ENCODE measurements around the gene EDN2. TPM values are rescaled to one million over a fixed set of nuclear protein-coding genes. Genes with fewer than 3 reads are reported as not detected.

EDN2 gene
- total RNA-seq, 1 donor from 2014 or later = 0.47 TPM

GRCh38 chr1:41442697-41443251 is 41.7 kb downstream of the EDN2 start:
- intact Hi-C loops (cut with micrococcal nuclease) = no loop called here
- DNase-seq = no peak
- peaks cover 16% of the 10 kb centered on the region for H3K9me3 ChIP-seq (replicated peaks)
- H3K27ac ChIP-seq (replicated peaks) = no peak overlapping the region
- H3K27me3 ChIP-seq (ENCODE audit: low read depth) = no peaks in the 10 kb centered on the region
- H3K4me1 ChIP-seq = peaks cover 21% of the 10 kb centered on the region
- TF ChIP-seq, protein P1, sequence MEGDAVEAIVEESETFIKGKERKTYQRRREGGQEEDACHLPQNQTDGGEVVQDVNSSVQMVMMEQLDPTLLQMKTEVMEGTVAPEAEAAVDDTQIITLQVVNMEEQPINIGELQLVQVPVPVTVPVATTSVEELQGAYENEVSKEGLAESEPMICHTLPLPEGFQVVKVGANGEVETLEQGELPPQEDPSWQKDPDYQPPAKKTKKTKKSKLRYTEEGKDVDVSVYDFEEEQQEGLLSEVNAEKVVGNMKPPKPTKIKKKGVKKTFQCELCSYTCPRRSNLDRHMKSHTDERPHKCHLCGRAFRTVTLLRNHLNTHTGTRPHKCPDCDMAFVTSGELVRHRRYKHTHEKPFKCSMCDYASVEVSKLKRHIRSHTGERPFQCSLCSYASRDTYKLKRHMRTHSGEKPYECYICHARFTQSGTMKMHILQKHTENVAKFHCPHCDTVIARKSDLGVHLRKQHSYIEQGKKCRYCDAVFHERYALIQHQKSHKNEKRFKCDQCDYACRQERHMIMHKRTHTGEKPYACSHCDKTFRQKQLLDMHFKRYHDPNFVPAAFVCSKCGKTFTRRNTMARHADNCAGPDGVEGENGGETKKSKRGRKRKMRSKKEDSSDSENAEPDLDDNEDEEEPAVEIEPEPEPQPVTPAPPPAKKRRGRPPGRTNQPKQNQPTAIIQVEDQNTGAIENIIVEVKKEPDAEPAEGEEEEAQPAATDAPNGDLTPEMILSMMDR (IDR thresholded peaks at IDR 0.05; ENCODE audit: borderline replicate concordance) = no peak
- H3K4me3 ChIP-seq = no peak overlapping the region
- H3K36me3 ChIP-seq = no peaks in the 10 kb centered on the region

- Histone ChIP-seq H3K4me1 (peaks cover 28% of the 10 kb centered on the region), H3K4me3 (no peak overlapping the region), H3K36me3 (no peaks in the 10 kb centered on the region), H3K9me3 (replicated peaks) (peaks cover 16% of the 10 kb centered on the region), H3K27me3 (ENCODE audit: low read depth) (peaks cover 4% of the 10 kb centered on the region), H3K27ac (replicated peaks) (no peak overlapping the region)
- no peak for DNase-seq
- intact Hi-C loops (cut with micrococcal nuclease) = no loop called here
- TF ChIP-seq, protein P1 (IDR thresholded peaks at IDR 0.05; ENCODE audit: borderline replicate concordance) = no peak
Measured at GRCh38 chr1:41440321-41441085, 44.0 kb downstream of the EDN2 start.

GRCh38 chr1:41439234-41439633 is 45.2 kb downstream of the EDN2 start:
- TF ChIP-seq, protein P1 (IDR thresholded peaks at IDR 0.05; ENCODE audit: borderline replicate concordance) = no peak
- H3K36me3 ChIP-seq = no peaks in the 10 kb centered on the region
- intact Hi-C loops (cut with micrococcal nuclease) = no loop called here
- no peak overlapping the region for H3K4me3 ChIP-seq
- H3K27me3 ChIP-seq (ENCODE audit: low read depth) = peaks cover 12% of the 10 kb centered on the region
- peaks cover 18% of the 10 kb centered on the region for H3K4me1 ChIP-seq
- DNase-seq = no peak
- no peak overlapping the region for H3K27ac ChIP-seq (replicated peaks)
- H3K9me3 ChIP-seq (replicated peaks) = peaks cover 7% of the 10 kb centered on the region

GRCh38 chr1:41438711-41439110 is 45.8 kb downstream of the EDN2 start:
- H3K4me1 ChIP-seq = peaks cover 18% of the 10 kb centered on the region
- no peak for DNase-seq
- no peak overlapping the region for H3K27ac ChIP-seq (replicated peaks)
- no peak overlapping the region for H3K4me3 ChIP-seq
- H3K27me3 ChIP-seq (ENCODE audit: low read depth) = peaks cover 13% of the 10 kb centered on the region
- peaks cover 2% of the 10 kb centered on the region for H3K9me3 ChIP-seq (replicated peaks)
- TF ChIP-seq, protein P1 (IDR thresholded peaks at IDR 0.05; ENCODE audit: borderline replicate concordance) = no peak
- intact Hi-C loops (cut with micrococcal nuclease) = no loop called here
- H3K36me3 ChIP-seq = no peaks in the 10 kb centered on the region

- H3K27me3 ChIP-seq (ENCODE audit: low read depth) = peaks cover 13% of the 10 kb centered on the region
- H3K9me3 ChIP-seq (replicated peaks) = no peaks in the 10 kb centered on the region
- TF ChIP-seq, protein P1 (IDR thresholded peaks at IDR 0.05; ENCODE audit: borderline replicate concordance) = no peak
- H3K4me3 ChIP-seq = no peak overlapping the region
- H3K27ac ChIP-seq (replicated peaks) = no peak overlapping the region
- intact Hi-C loops (cut with micrococcal nuclease) = no loop called here
- peaks cover 35% of the 10 kb centered on the region for H3K4me1 ChIP-seq
- H3K36me3 ChIP-seq = no peaks in the 10 kb centered on the region
- DNase-seq = no peak
Measured at GRCh38 chr1:41437011-41437355, 47.5 kb downstream of the EDN2 start.
